Esophagus muscularis mucosa (tissue), 4 donors: ENCODE measurements around the gene WDR5. TPM values are rescaled to one million over a fixed set of nuclear protein-coding genes. Genes with fewer than 3 reads are reported as not detected.
A peak's percentile ranks its signal among the peaks of the same experiment; 100 is the strongest.

ENCODE experiments used
- DNase-seq: peaks from one replicate; pipeline ENCODE4 v3.0.0-alpha.2; 2017; ENCODE audit errors: extremely low spot score
- H3K27ac ChIP-seq, 4 donors: fragments of 200-600 bp; sonication (generic); replicated peaks in 1 of 4; 1 replicate in 3 of 4; 2 replicates in 1 of 4; pipeline ENCODE4 v1.5.1; 2016 to 2019; ENCODE audit warnings: mild to moderate bottlenecking in 1 of 4
- H3K27me3 ChIP-seq, 4 donors: fragments of 200-600 bp; sonication (generic); one replicate each; pipeline versions ENCODE4 v1.5.1 to v1.6.0; 2016 to 2019
- H3K36me3 ChIP-seq, 4 donors: fragments of 200-600 bp; sonication (generic); one replicate each; pipeline ENCODE4 v1.5.1; 2016 to 2019
- H3K4me1 ChIP-seq, 4 donors: fragments of 200-600 bp; sonication (generic); one replicate each; pipeline ENCODE4 v1.5.1; 2016 to 2019
- H3K4me3 ChIP-seq, 4 donors: fragments of 200-600 bp; sonication (generic); 1 replicate in 2 of 4; 2 replicates in 2 of 4; pipeline ENCODE4 v1.5.1; 2016 to 2019; ENCODE audit warnings: mild to moderate bottlenecking in 4 of 4, moderate library complexity in 1 of 4
- H3K9me3 ChIP-seq, 4 donors: fragments of 200-600 bp; sonication (generic); 1 replicate in 3 of 4; 2 replicates in 1 of 4; pipeline ENCODE4 v1.5.1; 2016 to 2019
- EP300 ChIP-seq: sonication (generic); formaldehyde crosslinking; IDR thresholded peaks from one replicate; pipeline ENCODE4 v1.6.1; 2017; ENCODE audit warnings: antibody characterized with exemption
- POLR2A ChIP-seq: fragments of 450-650 bp; IDR thresholded peaks from one replicate; pipeline ENCODE4 v1.6.1; 2017; ENCODE audit warnings: antibody characterized with exemption, moderate library complexity, mild to moderate bottlenecking, low read depth
- POLR2AphosphoS5 ChIP-seq, 2 donors: sonication (generic); formaldehyde crosslinking; IDR thresholded peaks; one replicate each; pipeline ENCODE4 v1.6.1; 2017; ENCODE audit warnings: antibody characterized with exemption in 2 of 2
- WGBS: methylation state at CpG from one replicate; pipeline ENCODE4 v1.1.5; 2018; 5-methylcytosine and 5-hydroxymethylcytosine counted together
- intact Hi-C: fragments of 100-400 bp; cut with DNase I; formaldehyde crosslinking; loops from one replicate; pipeline ENCODE4 v1.15.1; 2023
- total RNA-seq, 4 donors: library from RNA; depleted of rRNA; stranded (reverse); fragments of >200 nt; gene quantifications; one replicate each; pipeline versions ENCODE4 v1.1.0 to v1.2.1, GENCODE V29; 2016
- TF ChIP-seq, protein P1 (sequence below), 3 experiments: fragments of 200-600 bp in 2 of 3; fragments of 450-650 bp in 1 of 3; sonication (generic) in 2 of 3; IDR thresholded peaks; one replicate each; pipeline ENCODE4 v1.5.1; 2017 to 2019; ENCODE audit warnings: antibody characterized with exemption in 3 of 3, mild to moderate bottlenecking in 2 of 3, moderate library complexity in 1 of 3

The WDR5 gene
- total RNA-seq, 4 donors from 2014 or later = 20.7 to 34.2 (median 24.6) TPM

- intact Hi-C loops = loop anchor here (2.0 kb wide), 1 partner anchor 97 kb away; no protein-coding TSS in a partner anchor
- WGBS = 5% methylated on average over 55 of the region's 80 CpGs
- no peak overlapping the region for H3K27ac ChIP-seq
Observed at GRCh38 chr9:134163371-134164196, 27.7 kb downstream of the WDR5 start.

DNA sequence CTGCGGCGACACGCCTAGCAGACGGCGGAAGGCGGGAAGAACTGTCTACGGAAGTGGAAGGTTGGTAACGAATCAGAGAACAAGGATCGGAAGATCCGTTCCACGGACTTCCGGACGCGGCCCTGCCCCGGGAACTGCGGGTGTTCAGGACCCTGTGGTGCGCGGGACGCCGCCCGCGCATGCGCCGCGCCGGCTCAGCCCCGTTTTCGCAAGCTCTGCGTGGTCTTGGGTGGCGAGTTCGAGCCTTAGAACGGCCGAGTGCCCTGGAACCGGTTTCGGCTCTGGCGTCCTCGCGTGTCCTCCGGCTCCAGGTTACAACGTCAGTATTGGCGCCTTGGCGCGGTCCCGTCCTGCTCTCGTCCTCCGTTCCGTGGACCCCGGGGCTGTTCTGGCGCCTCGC, 29.0 kb downstream of the WDR5 start:
- Histone ChIP-seq H3K36me3 (peaks cover 0 to 12% (median 1%) of the 10 kb centered on the region in 4 donors), H3K27ac (no peak overlapping the region), H3K27me3 (no peaks in the 10 kb centered on the region), H3K4me3 (no peak overlapping the region), H3K4me1 (peaks cover 8 to 18% (median 12%) of the 10 kb centered on the region in 4 donors), H3K9me3 (peaks cover 0 to 6% (median 2%) of the 10 kb centered on the region in 4 donors)
- TF ChIP-seq POLR2A (no peak), EP300 (no peak), POLR2AphosphoS5 (IDR thresholded peaks at IDR 0.05) (no peak)
- TF ChIP-seq, protein P1, sequence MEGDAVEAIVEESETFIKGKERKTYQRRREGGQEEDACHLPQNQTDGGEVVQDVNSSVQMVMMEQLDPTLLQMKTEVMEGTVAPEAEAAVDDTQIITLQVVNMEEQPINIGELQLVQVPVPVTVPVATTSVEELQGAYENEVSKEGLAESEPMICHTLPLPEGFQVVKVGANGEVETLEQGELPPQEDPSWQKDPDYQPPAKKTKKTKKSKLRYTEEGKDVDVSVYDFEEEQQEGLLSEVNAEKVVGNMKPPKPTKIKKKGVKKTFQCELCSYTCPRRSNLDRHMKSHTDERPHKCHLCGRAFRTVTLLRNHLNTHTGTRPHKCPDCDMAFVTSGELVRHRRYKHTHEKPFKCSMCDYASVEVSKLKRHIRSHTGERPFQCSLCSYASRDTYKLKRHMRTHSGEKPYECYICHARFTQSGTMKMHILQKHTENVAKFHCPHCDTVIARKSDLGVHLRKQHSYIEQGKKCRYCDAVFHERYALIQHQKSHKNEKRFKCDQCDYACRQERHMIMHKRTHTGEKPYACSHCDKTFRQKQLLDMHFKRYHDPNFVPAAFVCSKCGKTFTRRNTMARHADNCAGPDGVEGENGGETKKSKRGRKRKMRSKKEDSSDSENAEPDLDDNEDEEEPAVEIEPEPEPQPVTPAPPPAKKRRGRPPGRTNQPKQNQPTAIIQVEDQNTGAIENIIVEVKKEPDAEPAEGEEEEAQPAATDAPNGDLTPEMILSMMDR (IDR thresholded peaks at IDR 0.05) = no peak
- 0% methylated on average over 17 of the region's 50 CpGs for WGBS
- DNase-seq = no peak
- intact Hi-C loops = no loop called here

More at GRCh38 chr9:134163371-134164196, 27.7 kb downstream of the WDR5 start:
- Histone ChIP-seq H3K4me1 (peaks cover 8 to 18% (median 12%) of the 10 kb centered on the region in 4 donors), H3K27me3 (no peaks in the 10 kb centered on the region), H3K9me3 (peaks cover 0 to under 1% (median 0%) of the 10 kb centered on the region in 4 donors), H3K4me3 (no peak overlapping the region), H3K36me3 (peaks cover under 1 to 25% (median 10%) of the 10 kb centered on the region in 4 donors)
- peak; percentile 94 for DNase-seq
- TF ChIP-seq, protein P1 (IDR thresholded peaks at IDR 0.05) = peak in 2 of 3 experiments; percentile 27 to 69
- TF ChIP-seq EP300 = no peak
- peak in 1 of 2 donors; percentile 11 for TF ChIP-seq POLR2AphosphoS5 (IDR thresholded peaks at IDR 0.05)
- no peak for TF ChIP-seq POLR2A

DNA sequence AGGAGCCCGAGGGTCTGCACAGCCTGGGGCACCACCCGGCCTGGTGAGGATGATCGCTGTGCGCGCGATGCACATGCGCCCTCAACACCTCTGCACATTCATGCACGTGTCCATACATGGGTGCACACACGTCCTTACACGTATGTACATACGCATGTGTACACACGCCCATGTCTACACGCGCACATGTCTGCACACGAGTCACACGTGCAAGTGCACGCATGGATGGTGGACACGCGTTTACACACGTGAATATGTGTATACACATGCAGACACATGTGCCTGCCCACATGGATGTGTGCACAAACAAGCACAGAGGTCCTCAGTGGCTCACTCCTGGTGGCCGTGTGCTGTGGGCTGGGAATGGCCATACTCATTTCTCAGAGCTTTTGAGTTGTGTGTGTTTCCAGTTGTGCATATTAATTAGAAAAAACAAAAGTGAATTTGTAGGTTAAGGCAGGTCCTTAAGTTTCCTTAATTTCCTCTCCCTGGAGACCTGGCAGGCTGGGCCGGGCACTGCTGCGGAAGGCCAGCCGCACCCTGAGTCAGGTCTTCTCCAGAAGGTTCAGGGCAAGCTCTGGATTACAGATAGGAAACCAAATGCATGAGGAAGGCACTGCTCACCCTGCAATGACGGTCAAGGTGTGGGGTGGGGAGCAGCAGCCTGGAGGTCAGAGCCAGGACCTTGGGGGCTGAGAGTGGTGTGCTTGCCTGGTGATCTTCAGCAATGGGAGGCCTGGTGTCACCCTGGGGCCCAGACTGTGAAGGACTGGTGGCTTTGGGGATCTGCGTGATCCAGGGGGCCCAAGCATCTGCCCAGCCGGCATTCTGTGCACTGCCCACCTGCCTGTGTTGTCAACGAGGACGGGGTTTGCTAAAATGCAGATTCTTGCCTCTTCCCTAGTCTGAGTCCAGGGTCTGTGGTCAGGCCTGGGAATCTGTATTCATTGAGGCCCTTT, 29.8 kb downstream of the WDR5 start:
- WGBS = 51% methylated on average over 16 of the region's 29 CpGs
- no peak for DNase-seq
- Histone ChIP-seq H3K4me1 (peaks cover 8 to 18% (median 12%) of the 10 kb centered on the region in 4 donors), H3K27me3 (no peaks in the 10 kb centered on the region), H3K4me3 (no peak overlapping the region), H3K9me3 (peaks cover 0 to 6% (median 2%) of the 10 kb centered on the region in 4 donors), H3K36me3 (peaks cover 0 to 5% (median 0%) of the 10 kb centered on the region in 4 donors), H3K27ac (no peak overlapping the region)
- TF ChIP-seq POLR2AphosphoS5 (IDR thresholded peaks at IDR 0.05) = no peak
- TF ChIP-seq, protein P1 (IDR thresholded peaks at IDR 0.05) = no peak
- TF ChIP-seq POLR2A = no peak
- no peak for TF ChIP-seq EP300
- intact Hi-C loops = no loop called here

DNA sequence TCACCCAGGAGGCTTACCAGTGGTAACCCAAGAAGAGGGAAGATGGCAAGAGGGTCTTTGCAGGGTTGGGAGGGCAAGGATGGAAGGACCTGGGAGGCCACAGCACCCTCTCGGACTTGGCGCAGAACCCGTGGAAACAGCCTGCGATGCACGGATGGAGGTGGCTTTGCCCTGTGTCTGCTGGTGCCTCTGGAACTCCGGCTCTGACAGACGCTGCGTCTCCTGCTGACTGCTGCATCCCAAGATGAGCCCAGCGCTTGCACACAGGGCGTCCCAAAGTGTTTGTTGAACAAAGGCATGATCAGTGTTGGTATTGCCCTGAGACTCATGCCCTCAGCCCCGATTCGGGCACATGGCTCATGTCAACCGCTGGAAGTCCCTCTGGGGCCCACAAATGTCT, 30.5 kb downstream of the WDR5 start:
- TF ChIP-seq EP300 (no peak), POLR2A (no peak), POLR2AphosphoS5 (IDR thresholded peaks at IDR 0.05) (no peak)
- TF ChIP-seq, protein P1 (IDR thresholded peaks at IDR 0.05) = no peak
- peaks cover 0 to 6% (median 2%) of the 10 kb centered on the region in 4 donors for H3K9me3 ChIP-seq
- peaks cover 8 to 18% (median 12%) of the 10 kb centered on the region in 4 donors for H3K4me1 ChIP-seq
- H3K27me3 ChIP-seq = no peaks in the 10 kb centered on the region
- intact Hi-C loops = no loop called here
- no peak overlapping the region for H3K27ac ChIP-seq
- peaks cover 0 to 3% (median 0%) of the 10 kb centered on the region in 4 donors for H3K36me3 ChIP-seq
- 97% methylated on average over 10 of the region's 13 CpGs for WGBS
- no peak for DNase-seq
- H3K4me3 ChIP-seq = no peak overlapping the region
